Mononuclear cell (primary cell): ENCODE results near the gene ADGRD2. TPM values are rescaled to one million over a fixed set of nuclear protein-coding genes. Genes with fewer than 3 reads are reported as not detected.

Source experiments
- H3K27me3 ChIP-seq: 2 replicates; pipeline ENCODE4 v1.6.0; 2011; ENCODE audit warnings: low read length, control low read depth; ENCODE audit not compliant: insufficient read depth
- H3K4me1 ChIP-seq: 2 replicates; pipeline ENCODE4 v1.5.1; 2011; ENCODE audit warnings: mild to moderate bottlenecking, low read length, control low read depth; ENCODE audit not compliant: insufficient read depth
- H3K4me3 ChIP-seq: 2 replicates; pipeline ENCODE4 v1.5.1; 2011; ENCODE audit warnings: mild to moderate bottlenecking, low read length, moderate library complexity
- H3K9me3 ChIP-seq: 2 replicates; pipeline ENCODE4 v1.5.1; 2011; ENCODE audit warnings: low read depth, mild to moderate bottlenecking, control low read depth, low read length
- total RNA-seq: library from RNA; depleted of rRNA; stranded (reverse); fragments of >200 nt; gene quantifications from one replicate; pipeline ENCODE4 v1.2.3, GENCODE V29; 2012

The ADGRD2 gene
- total RNA-seq, 1 donor = 0.10 TPM

- H3K4me3 ChIP-seq = no peak overlapping the region
- H3K4me1 ChIP-seq = peaks cover 10% of the 10 kb centered on the region
- H3K27me3 ChIP-seq = no peaks in the 10 kb centered on the region
- no peaks in the 10 kb centered on the region for H3K9me3 ChIP-seq
Measured at GRCh38 chr9:124491049-124491975, 41.1 kb downstream of the ADGRD2 start.

GRCh38 chr9:124492818-124493217 is 42.6 kb downstream of the ADGRD2 start:
- H3K4me1 ChIP-seq = peaks cover 11% of the 10 kb centered on the region
- no peaks in the 10 kb centered on the region for H3K27me3 ChIP-seq
- H3K4me3 ChIP-seq = no peak overlapping the region
- no peaks in the 10 kb centered on the region for H3K9me3 ChIP-seq

GRCh38 chr9:124493218-124493617 is 43.0 kb downstream of the ADGRD2 start:
- no peak overlapping the region for H3K4me3 ChIP-seq
- no peaks in the 10 kb centered on the region for H3K9me3 ChIP-seq
- H3K27me3 ChIP-seq = no peaks in the 10 kb centered on the region
- peaks cover 11% of the 10 kb centered on the region for H3K4me1 ChIP-seq

GRCh38 chr9:124493794-124494479 is 43.7 kb downstream of the ADGRD2 start:
- Histone ChIP-seq H3K27me3 (no peaks in the 10 kb centered on the region), H3K9me3 (no peaks in the 10 kb centered on the region)

GRCh38 chr9:124495126-124496074 is 45.1 kb downstream of the ADGRD2 start:
- Histone ChIP-seq H3K9me3 (no peaks in the 10 kb centered on the region), H3K4me3 (no peak overlapping the region)

More at GRCh38 chr9:124493794-124494479, 43.7 kb downstream of the ADGRD2 start:
- Histone ChIP-seq H3K4me3 (no peak overlapping the region), H3K4me1 (peaks cover 11% of the 10 kb centered on the region)

GRCh38 chr9:124496075-124496449 is 45.8 kb downstream of the ADGRD2 start:
- H3K4me3 ChIP-seq = no peak overlapping the region
- peaks cover 11% of the 10 kb centered on the region for H3K4me1 ChIP-seq
- no peaks in the 10 kb centered on the region for H3K9me3 ChIP-seq
- no peaks in the 10 kb centered on the region for H3K27me3 ChIP-seq

More at GRCh38 chr9:124495126-124496074, 45.1 kb downstream of the ADGRD2 start:
- no peaks in the 10 kb centered on the region for H3K27me3 ChIP-seq
- H3K4me1 ChIP-seq = peaks cover 11% of the 10 kb centered on the region

GRCh38 chr9:124496463-124496862 is 46.2 kb downstream of the ADGRD2 start:
- Histone ChIP-seq H3K4me3 (no peak overlapping the region), H3K4me1 (peaks cover 11% of the 10 kb centered on the region), H3K9me3 (no peaks in the 10 kb centered on the region), H3K27me3 (no peaks in the 10 kb centered on the region)

GRCh38 chr9:124497441-124497840 is 47.2 kb downstream of the ADGRD2 start:
- Histone ChIP-seq H3K27me3 (peaks cover 2% of the 10 kb centered on the region), H3K4me3 (no peak overlapping the region), H3K4me1 (peaks cover 11% of the 10 kb centered on the region), H3K9me3 (no peaks in the 10 kb centered on the region)

GRCh38 chr9:124498040-124498439 is 47.8 kb downstream of the ADGRD2 start:
- no peak overlapping the region for H3K4me3 ChIP-seq
- H3K27me3 ChIP-seq = peaks cover 5% of the 10 kb centered on the region
- peaks cover 11% of the 10 kb centered on the region for H3K4me1 ChIP-seq
- H3K9me3 ChIP-seq = no peaks in the 10 kb centered on the region

GRCh38 chr9:124498499-124499146 is 48.4 kb downstream of the ADGRD2 start:
- H3K4me1 ChIP-seq = peaks cover 13% of the 10 kb centered on the region
- no peaks in the 10 kb centered on the region for H3K9me3 ChIP-seq
- H3K4me3 ChIP-seq = no peak overlapping the region
- peaks cover 9% of the 10 kb centered on the region for H3K27me3 ChIP-seq

GRCh38 chr9:124499216-124499615 is 49.0 kb downstream of the ADGRD2 start:
- H3K9me3 ChIP-seq = no peaks in the 10 kb centered on the region
- H3K27me3 ChIP-seq = peaks cover 15% of the 10 kb centered on the region
- peaks cover 19% of the 10 kb centered on the region for H3K4me1 ChIP-seq
- no peak overlapping the region for H3K4me3 ChIP-seq

- Histone ChIP-seq H3K4me1 (peaks cover 20% of the 10 kb centered on the region), H3K4me3 (no peak overlapping the region), H3K27me3 (peaks cover 18% of the 10 kb centered on the region), H3K9me3 (no peaks in the 10 kb centered on the region)
Measured at GRCh38 chr9:124500028-124500795, 50.0 kb downstream of the ADGRD2 start.

GRCh38 chr9:124500796-124501611 is 50.8 kb downstream of the ADGRD2 start:
- Histone ChIP-seq H3K4me3 (no peak overlapping the region), H3K27me3 (peaks cover 23% of the 10 kb centered on the region)

More at GRCh38 chr9:124500796-124501611, 50.8 kb downstream of the ADGRD2 start:
- Histone ChIP-seq H3K4me1 (peaks cover 13% of the 10 kb centered on the region), H3K9me3 (no peaks in the 10 kb centered on the region)
